ENCODE measurements around the gene RIPK1.

Gene RIPK1

GRCh38 chr6:3063733-3064700 is 4.3 kb upstream of the RIPK1 start:
- in situ Hi-C loops (cut with HindIII; ENCODE audit: low pct_ligation_motif_present, low sequenced_read_pairs), result no loop called here
- no peak for TF ChIP-seq CTCF (IDR thresholded peaks at IDR 0.05; ENCODE audit: low read depth, low read length, missing control alignments)
- peak overlapping the region; percentile 67 for H3K4me3 ChIP-seq (ENCODE audit: low read depth, low read length)
- H3K27me3 ChIP-seq (replicated peaks), result no peaks in the 10 kb centered on the region
- DNase-seq, result peak; percentile 70
- H3K36me3 ChIP-seq (replicated peaks), result no peaks in the 10 kb centered on the region
- H3K27ac ChIP-seq, result peak overlapping the region; percentile 43

GRCh38 chr6:3071568-3071967 is 3.3 kb downstream of the RIPK1 start:
- Histone ChIP-seq H3K4me3 (ENCODE audit: low read depth, low read length) (no peak overlapping the region), H3K27me3 (replicated peaks) (no peaks in the 10 kb centered on the region), H3K27ac (no peak overlapping the region), H3K36me3 (replicated peaks) (peaks cover 6% of the 10 kb centered on the region)
- in situ Hi-C loops (cut with HindIII; ENCODE audit: low pct_ligation_motif_present, low sequenced_read_pairs), result no loop called here
- no peak for TF ChIP-seq CTCF (IDR thresholded peaks at IDR 0.05; ENCODE audit: low read depth, low read length, missing control alignments)
- no peak for DNase-seq

GRCh38 chr6:3072798-3073197 is 4.5 kb downstream of the RIPK1 start:
- in situ Hi-C loops (cut with HindIII; ENCODE audit: low pct_ligation_motif_present, low sequenced_read_pairs), result no loop called here
- Histone ChIP-seq H3K4me3 (ENCODE audit: low read depth, low read length) (no peak overlapping the region), H3K36me3 (replicated peaks) (peaks cover 13% of the 10 kb centered on the region), H3K27me3 (replicated peaks) (no peaks in the 10 kb centered on the region), H3K27ac (no peak overlapping the region)
- no peak for TF ChIP-seq CTCF (IDR thresholded peaks at IDR 0.05; ENCODE audit: low read depth, low read length, missing control alignments)
- DNase-seq, result no peak

GRCh38 chr6:3073382-3073781 is 5.1 kb downstream of the RIPK1 start:
- no peak for DNase-seq
- no peak overlapping the region for H3K4me3 ChIP-seq (ENCODE audit: low read depth, low read length)
- H3K27ac ChIP-seq, result no peak overlapping the region
- H3K27me3 ChIP-seq (replicated peaks), result no peaks in the 10 kb centered on the region
- no peak for TF ChIP-seq CTCF (IDR thresholded peaks at IDR 0.05; ENCODE audit: low read depth, low read length, missing control alignments)
- peaks cover 18% of the 10 kb centered on the region for H3K36me3 ChIP-seq (replicated peaks)
- in situ Hi-C loops (cut with HindIII; ENCODE audit: low pct_ligation_motif_present, low sequenced_read_pairs), result no loop called here

GRCh38 chr6:3075772-3076113 is 7.4 kb downstream of the RIPK1 start:
- Histone ChIP-seq H3K27me3 (replicated peaks) (no peaks in the 10 kb centered on the region), H3K36me3 (replicated peaks) (peaks cover 25% of the 10 kb centered on the region), H3K4me3 (ENCODE audit: low read depth, low read length) (no peak overlapping the region), H3K27ac (no peak overlapping the region)
- in situ Hi-C loops (cut with HindIII; ENCODE audit: low pct_ligation_motif_present, low sequenced_read_pairs), result no loop called here
- no peak for DNase-seq
- no peak for TF ChIP-seq CTCF (IDR thresholded peaks at IDR 0.05; ENCODE audit: low read depth, low read length, missing control alignments)

Data from brain microvascular endothelial cell (primary cell).